ENCODE results near the gene OSER1. TPM values are rescaled to one million over a fixed set of nuclear protein-coding genes. Genes with fewer than 3 reads are reported as not detected.
A peak's percentile ranks its signal among the peaks of the same experiment; 100 is the strongest.
"Not testable (repeated sequence)": the region's sequence is repeated elsewhere in the genome, so short reads cannot be mapped to it uniquely, and the experiment has no call there.

The OSER1 gene
- total RNA-seq, 1 experiment from 2014 or later = 79.7 TPM

DNA sequence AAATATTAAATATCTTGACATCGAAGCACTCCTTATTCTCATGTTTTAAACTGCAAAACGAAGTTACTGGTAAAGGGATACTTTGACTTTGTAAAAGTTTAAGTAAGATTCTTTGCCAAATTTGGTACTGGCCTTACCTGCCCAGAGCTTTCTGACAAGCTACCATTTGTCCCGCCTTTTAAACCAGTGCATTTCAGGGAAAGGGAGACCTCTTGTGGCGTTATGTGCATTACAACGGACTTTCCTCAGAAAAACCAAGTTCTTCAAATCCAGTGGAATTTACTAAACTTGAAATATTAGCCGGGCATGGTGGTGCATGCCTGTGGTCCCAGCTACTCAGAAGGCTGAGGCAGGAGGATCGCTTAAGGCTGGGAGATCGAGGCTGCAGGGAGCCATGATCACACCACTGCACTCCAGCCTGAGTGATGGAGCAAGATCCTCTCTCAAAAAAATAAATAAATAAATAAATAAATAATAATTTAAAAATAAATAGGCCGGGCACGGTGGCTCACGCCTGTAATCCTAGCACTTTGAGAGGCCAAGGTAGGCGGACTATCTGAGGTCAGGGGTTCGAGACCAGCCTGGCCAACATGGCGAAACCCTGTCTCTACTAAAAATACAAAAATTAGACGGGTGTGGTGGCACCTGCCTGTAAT, 20.2 kb downstream of the OSER1 start:
- H3K36me3 Mint-ChIP-seq (ENCODE audit: insufficient read depth, unreplicated experiment) = peaks cover 15% of the 10 kb centered on the region
- H3K4me3 ChIP-seq (ENCODE audit: low read depth, low read length); BruUV-seq (replicated peaks); H3K36me3 ChIP-seq (ENCODE audit: control insufficient read depth, insufficient read depth, low read length); H3K9me3 ChIP-seq; H3K27me3 ChIP-seq (replicated peaks; ENCODE audit: control insufficient read depth, insufficient read depth, low read length); H3K27me3 Mint-ChIP-seq (ENCODE audit: insufficient read depth, unreplicated experiment); H3K27ac Mint-ChIP-seq (ENCODE audit: unreplicated experiment); H3K4me3 Mint-ChIP-seq (ENCODE audit: unreplicated experiment); H3K9me3 Mint-ChIP-seq (ENCODE audit: unreplicated experiment): not testable (repeated sequence)
- H3K4me1 Mint-ChIP-seq (ENCODE audit: low read depth, unreplicated experiment) = peaks cover 20% of the 10 kb centered on the region
- CTCF ChIA-PET = interaction anchor here (0.5 to 6.0 kb wide), 44 partner anchors 7 to 741 kb away, joined by 3 to 439 read pairs (median 4); partner anchors contain the start of gene OSER1
- POLR2A ChIA-PET = interaction anchor here (0.6 to 1.8 kb wide), 6 partner anchors 53 to 714 kb away, joined by 3 to 13 read pairs (median 4); no protein-coding TSS in a partner anchor
- peaks cover 30% of the 10 kb centered on the region for H3K4me1 ChIP-seq
- intact Hi-C loops (cut with micrococcal nuclease; ENCODE audit: unreplicated experiment) = loop anchor here (1.0 to 2.0 kb wide), 3 partner anchors 53 to 134 kb away; no protein-coding TSS in a partner anchor
- peak; percentile 87 to 91 for DNase-seq
- TF ChIP-seq CTCF (IDR thresholded peaks at IDR 0.05; ENCODE audit: insufficient read depth in 1 of 2, low read depth in 1 of 2, low read length in 1 of 2, severe bottlenecking in 1 of 2, unreplicated experiment in 1 of 2) = peak; percentile 97

GRCh38 chr20:44188752-44189151, 21.8 kb downstream of the OSER1 start:
- Mint-ChIP-seq H3K36me3 (ENCODE audit: insufficient read depth, unreplicated experiment) (peaks cover 4% of the 10 kb centered on the region), H3K27me3 (ENCODE audit: insufficient read depth, unreplicated experiment) (no peaks in the 10 kb centered on the region), H3K4me3 (ENCODE audit: unreplicated experiment) (no peak overlapping the region), H3K9me3 (ENCODE audit: unreplicated experiment) (no peaks in the 10 kb centered on the region), H3K27ac (ENCODE audit: unreplicated experiment) (peak overlapping the region; percentile 13), H3K4me1 (ENCODE audit: low read depth, unreplicated experiment) (peaks cover 20% of the 10 kb centered on the region)
- H3K4me3 ChIP-seq (ENCODE audit: low read depth, low read length) = no peak overlapping the region
- intact Hi-C loops (cut with micrococcal nuclease; ENCODE audit: unreplicated experiment) = no loop called here
- H3K9me3 ChIP-seq = no peaks in the 10 kb centered on the region
- ChIA-PET POLR2A (interaction anchor here (1.1 to 2.4 kb wide), 2 partner anchors 20 to 52 kb away, joined by 5 to 15 read pairs; no protein-coding TSS in a partner anchor), CTCF (interaction anchor here (0.8 to 6.0 kb wide), 9 partner anchors 9 to 282 kb away, joined by 3 to 439 read pairs (median 6); no protein-coding TSS in a partner anchor)
- DNase-seq = peak; percentile 44 to 63
- H3K4me1 ChIP-seq = peaks cover 35% of the 10 kb centered on the region
- no peaks in the 10 kb centered on the region for H3K27me3 ChIP-seq (replicated peaks; ENCODE audit: control insufficient read depth, insufficient read depth, low read length)
- no peaks in the 10 kb centered on the region for H3K36me3 ChIP-seq (ENCODE audit: control insufficient read depth, insufficient read depth, low read length)
- peak in 1 of 2 experiments; percentile 5 for TF ChIP-seq CTCF (IDR thresholded peaks at IDR 0.05; ENCODE audit: insufficient read depth in 1 of 2, low read depth in 1 of 2, low read length in 1 of 2, severe bottlenecking in 1 of 2, unreplicated experiment in 1 of 2)
- BruUV-seq (replicated peaks) = no TSS peak

GRCh38 chr20:44187772-44188709, 22.5 kb downstream of the OSER1 start:
- H3K4me1 Mint-ChIP-seq (ENCODE audit: low read depth, unreplicated experiment) = peaks cover 20% of the 10 kb centered on the region
- TSS peak; percentile 71 for BruUV-seq (replicated peaks)
- POLR2A ChIA-PET = interaction anchor here (0.6 to 2.4 kb wide), 4 partner anchors 9 to 59 kb away, joined by 4 to 15 read pairs (median 10); no protein-coding TSS in a partner anchor
- H3K27me3 Mint-ChIP-seq (ENCODE audit: insufficient read depth, unreplicated experiment) = no peaks in the 10 kb centered on the region
- Histone ChIP-seq H3K27me3 (replicated peaks; ENCODE audit: control insufficient read depth, insufficient read depth, low read length) (no peaks in the 10 kb centered on the region), H3K9me3 (no peaks in the 10 kb centered on the region), H3K4me3 (ENCODE audit: low read depth, low read length) (peak overlapping the region; percentile 38), H3K36me3 (ENCODE audit: control insufficient read depth, insufficient read depth, low read length) (no peaks in the 10 kb centered on the region), H3K4me1 (peaks cover 36% of the 10 kb centered on the region)
- peak overlapping the region; percentile 13 for H3K27ac Mint-ChIP-seq (ENCODE audit: unreplicated experiment)
- no peak for TF ChIP-seq CTCF (IDR thresholded peaks at IDR 0.05; ENCODE audit: insufficient read depth in 1 of 2, low read depth in 1 of 2, low read length in 1 of 2, severe bottlenecking in 1 of 2, unreplicated experiment in 1 of 2)
- intact Hi-C loops (cut with micrococcal nuclease; ENCODE audit: unreplicated experiment) = loop anchor here (1.0 kb wide), 1 partner anchor 22 kb away; the partner anchor contains the start of gene OSER1
- H3K9me3 Mint-ChIP-seq (ENCODE audit: unreplicated experiment) = no peaks in the 10 kb centered on the region
- peak overlapping the region; percentile 74 for H3K4me3 Mint-ChIP-seq (ENCODE audit: unreplicated experiment)
- CTCF ChIA-PET = interaction anchor here (0.6 to 6.0 kb wide), 16 partner anchors 10 to 535 kb away, joined by 3 to 439 read pairs (median 4); no protein-coding TSS in a partner anchor
- DNase-seq = peak in 1 of 2 experiments; percentile 51
- H3K36me3 Mint-ChIP-seq (ENCODE audit: insufficient read depth, unreplicated experiment) = peaks cover 4% of the 10 kb centered on the region

Data from Caco-2 (cell line).